ENCODE results near the gene CSTB. TPM values are rescaled to one million over a fixed set of nuclear protein-coding genes. Genes with fewer than 3 reads are reported as not detected.

Gene CSTB
- total RNA-seq, 1 experiment from 2014 or later = 40.7 TPM

- H3K27ac ChIP-seq (ENCODE audit: insufficient read length, low read depth, low read length) = no peak overlapping the region
- WGBS (ENCODE audit: extremely low coverage, insufficient read length, low lambda C conversion rate) = no CpG with 5 or more reads among the region's 38 CpGs
Measured at GRCh38 chr21:43786807-43787440, 10.8 kb upstream of the CSTB start.

More at GRCh38 chr21:43786807-43787440, 10.8 kb upstream of the CSTB start:
- Histone ChIP-seq H2BK12ac (ENCODE audit: insufficient read length, low read depth, low read length) (no peak overlapping the region), H3K9me3 (ENCODE audit: control insufficient read depth, low read depth, low read length) (no peaks in the 10 kb centered on the region), H4K20me1 (ENCODE audit: control insufficient read depth, insufficient read depth, insufficient read length) (no peaks in the 10 kb centered on the region), H2AFZ (ENCODE audit: low read length) (no peak overlapping the region), H3K4ac (ENCODE audit: low read depth, low read length) (no peak overlapping the region), H2BK20ac (ENCODE audit: low read depth, low read length, poor library complexity, severe bottlenecking) (no peak overlapping the region), H3K27me3 (ENCODE audit: insufficient read depth, low read length) (no peaks in the 10 kb centered on the region), H3K4me1 (ENCODE audit: insufficient read depth, low read length) (no peaks in the 10 kb centered on the region), H2AK5ac (ENCODE audit: insufficient read length, low read length) (no peak overlapping the region), H3K4me2 (ENCODE audit: insufficient read depth, insufficient read length, low read length) (no peak overlapping the region), H2BK120ac (ENCODE audit: low read depth, low read length, poor library complexity, severe bottlenecking) (no peak overlapping the region), H3K18ac (ENCODE audit: insufficient read length, low read depth, low read length) (no peak overlapping the region), H3K79me1 (ENCODE audit: insufficient read depth, low read depth, low read length, poor library complexity, severe bottlenecking) (peaks cover 4% of the 10 kb centered on the region), H4K8ac (replicated peaks; ENCODE audit: insufficient read length, low read depth, low read length) (peak overlapping the region; percentile 10), H2BK15ac (ENCODE audit: low read depth, low read length) (no peak overlapping the region), H3K14ac (ENCODE audit: insufficient read depth, low read length) (no peak overlapping the region), H3K9ac (ENCODE audit: extremely low read depth, insufficient read length, low read length) (no peak overlapping the region), H3K23ac (ENCODE audit: insufficient read length, low read depth, low read length) (no peak overlapping the region), H4K5ac (ENCODE audit: insufficient read length, low read depth, low read length) (peak overlapping the region; percentile 1), H3T11ph (ENCODE audit: low read length) (no peak overlapping the region), H2BK5ac (ENCODE audit: insufficient read length, low read length) (no peak overlapping the region), H3K79me2 (ENCODE audit: insufficient read depth, low read length) (peaks cover 14% of the 10 kb centered on the region; the same call in 1 of the 2 replicates), H3K56ac (ENCODE audit: insufficient read length, low read depth, low read length) (peak overlapping the region; percentile 9), H4K91ac (ENCODE audit: insufficient read length, low read depth, low read length) (no peak overlapping the region), H3K23me2 (ENCODE audit: insufficient read length, low read depth, low read length, poor library complexity, severe bottlenecking) (peaks cover 9% of the 10 kb centered on the region)
- H3K9me3 Mint-ChIP-seq = peaks cover 3% of the 10 kb centered on the region in 2 experiments; a peak in 3 of 5 replicates
- H3K27ac Mint-ChIP-seq = no peak overlapping the region
- DNase-seq = no peak
- peaks cover 13 to 19% (median 13%) of the 10 kb centered on the region in 3 experiments for H3K36me3 Mint-ChIP-seq (ENCODE audit: insufficient read depth in 1 of 3, low read depth in 3 of 3)
- no peak overlapping the region for H3K4me3 Mint-ChIP-seq
- peaks cover 2% of the 10 kb centered on the region for H3K27me3 Mint-ChIP-seq (ENCODE audit: low read depth)
- TF ChIP-seq, protein P1, sequence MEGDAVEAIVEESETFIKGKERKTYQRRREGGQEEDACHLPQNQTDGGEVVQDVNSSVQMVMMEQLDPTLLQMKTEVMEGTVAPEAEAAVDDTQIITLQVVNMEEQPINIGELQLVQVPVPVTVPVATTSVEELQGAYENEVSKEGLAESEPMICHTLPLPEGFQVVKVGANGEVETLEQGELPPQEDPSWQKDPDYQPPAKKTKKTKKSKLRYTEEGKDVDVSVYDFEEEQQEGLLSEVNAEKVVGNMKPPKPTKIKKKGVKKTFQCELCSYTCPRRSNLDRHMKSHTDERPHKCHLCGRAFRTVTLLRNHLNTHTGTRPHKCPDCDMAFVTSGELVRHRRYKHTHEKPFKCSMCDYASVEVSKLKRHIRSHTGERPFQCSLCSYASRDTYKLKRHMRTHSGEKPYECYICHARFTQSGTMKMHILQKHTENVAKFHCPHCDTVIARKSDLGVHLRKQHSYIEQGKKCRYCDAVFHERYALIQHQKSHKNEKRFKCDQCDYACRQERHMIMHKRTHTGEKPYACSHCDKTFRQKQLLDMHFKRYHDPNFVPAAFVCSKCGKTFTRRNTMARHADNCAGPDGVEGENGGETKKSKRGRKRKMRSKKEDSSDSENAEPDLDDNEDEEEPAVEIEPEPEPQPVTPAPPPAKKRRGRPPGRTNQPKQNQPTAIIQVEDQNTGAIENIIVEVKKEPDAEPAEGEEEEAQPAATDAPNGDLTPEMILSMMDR (conservative IDR thresholded peaks at IDR 0.05) = no peak
- H3K4me1 Mint-ChIP-seq = peaks cover 3 to 11% of the 10 kb centered on the region in 2 experiments
